Nephron progenitor cell (in vitro differentiated cells): ENCODE results near the gene AAK1.
A peak's percentile ranks its signal among the peaks of the same experiment; 100 is the strongest.

Source experiments
- DNase-seq: peaks from one replicate; pipeline ENCODE4 v3.0.0; 2021
- H3K27ac Mint-ChIP-seq: 2 replicates; pipeline ENCODE4 v1.8.0; 2021; ENCODE audit warnings: mild to moderate bottlenecking, moderate library complexity, mixed read lengths
- H3K27me3 Mint-ChIP-seq: 2 replicates; pipeline ENCODE4 v1.8.0; 2021; ENCODE audit warnings: mild to moderate bottlenecking, low read depth, mixed read lengths; ENCODE audit not compliant: poor library complexity
- H3K36me3 Mint-ChIP-seq: 2 replicates; pipeline ENCODE4 v1.8.0; 2021; ENCODE audit warnings: low read depth, mixed read lengths
- H3K4me1 Mint-ChIP-seq: 2 replicates; pipeline ENCODE4 v1.8.0; 2021; ENCODE audit warnings: mixed read lengths
- H3K4me3 Mint-ChIP-seq: 2 replicates; pipeline ENCODE4 v1.8.0; 2021; ENCODE audit warnings: mild to moderate bottlenecking, moderate library complexity, mixed read lengths
- H3K9me3 Mint-ChIP-seq: 2 replicates; pipeline ENCODE4 v1.8.0; 2021; ENCODE audit warnings: mild to moderate bottlenecking, moderate library complexity, mixed read lengths
- CTCF ChIP-seq: fragments of 200-600 bp; sonication (generic); IDR thresholded peaks from 2 replicates; pipeline ENCODE4 v1.5.0; 2021; ENCODE audit warnings: antibody characterized with exemption

Gene AAK1

GRCh38 chr2:69601179-69601612, 42.3 kb downstream of the AAK1 start:
- H3K4me3 Mint-ChIP-seq: no peak overlapping the region
- H3K27me3 Mint-ChIP-seq: no peaks in the 10 kb centered on the region
- peaks cover 7% of the 10 kb centered on the region for H3K36me3 Mint-ChIP-seq
- H3K27ac Mint-ChIP-seq: no peak overlapping the region
- no peak for TF ChIP-seq CTCF
- no peak for DNase-seq
- H3K9me3 Mint-ChIP-seq: peaks cover 9% of the 10 kb centered on the region
- peaks cover 22% of the 10 kb centered on the region for H3K4me1 Mint-ChIP-seq

GRCh38 chr2:69600425-69600824, 43.1 kb downstream of the AAK1 start:
- Mint-ChIP-seq H3K4me1 (peaks cover 22% of the 10 kb centered on the region), H3K27ac (no peak overlapping the region), H3K4me3 (no peak overlapping the region), H3K36me3 (no peaks in the 10 kb centered on the region), H3K27me3 (no peaks in the 10 kb centered on the region), H3K9me3 (peaks cover 1% of the 10 kb centered on the region)
- TF ChIP-seq CTCF: no peak
- DNase-seq: no peak

- H3K9me3 Mint-ChIP-seq: no peaks in the 10 kb centered on the region
- no peaks in the 10 kb centered on the region for H3K36me3 Mint-ChIP-seq
- H3K4me3 Mint-ChIP-seq: no peak overlapping the region
Measured at GRCh38 chr2:69597843-69598610, 45.5 kb downstream of the AAK1 start.

GRCh38 chr2:69597105-69597504, 46.4 kb downstream of the AAK1 start:
- DNase-seq: no peak
- Mint-ChIP-seq H3K27ac (no peak overlapping the region), H3K27me3 (no peaks in the 10 kb centered on the region), H3K4me3 (no peak overlapping the region), H3K36me3 (no peaks in the 10 kb centered on the region), H3K9me3 (no peaks in the 10 kb centered on the region), H3K4me1 (no peaks in the 10 kb centered on the region)
- TF ChIP-seq CTCF: no peak

More at GRCh38 chr2:69597843-69598610, 45.5 kb downstream of the AAK1 start:
- no peak for DNase-seq
- no peak for TF ChIP-seq CTCF
- Mint-ChIP-seq H3K27ac (no peak overlapping the region), H3K4me1 (peaks cover 1% of the 10 kb centered on the region), H3K27me3 (no peaks in the 10 kb centered on the region)

- no peaks in the 10 kb centered on the region for H3K36me3 Mint-ChIP-seq
- H3K9me3 Mint-ChIP-seq: no peaks in the 10 kb centered on the region
- no peaks in the 10 kb centered on the region for H3K4me1 Mint-ChIP-seq
- no peak for TF ChIP-seq CTCF
- peak overlapping the region; percentile 84 for H3K27ac Mint-ChIP-seq
- DNase-seq: no peak
- H3K27me3 Mint-ChIP-seq: no peaks in the 10 kb centered on the region
- H3K4me3 Mint-ChIP-seq: no peak overlapping the region
Measured at GRCh38 chr2:69594341-69594740, 49.2 kb downstream of the AAK1 start.

GRCh38 chr2:69592511-69592910, 51.0 kb downstream of the AAK1 start:
- no peak for DNase-seq
- H3K27me3 Mint-ChIP-seq: no peaks in the 10 kb centered on the region
- H3K27ac Mint-ChIP-seq: no peak overlapping the region
- no peaks in the 10 kb centered on the region for H3K9me3 Mint-ChIP-seq
- H3K4me1 Mint-ChIP-seq: no peaks in the 10 kb centered on the region
- TF ChIP-seq CTCF: no peak
- H3K4me3 Mint-ChIP-seq: no peak overlapping the region
- H3K36me3 Mint-ChIP-seq: no peaks in the 10 kb centered on the region
